Testis (tissue), 3 donors: ENCODE measurements around the gene FAM209B. TPM values are rescaled to one million over a fixed set of nuclear protein-coding genes. Genes with fewer than 3 reads are reported as not detected.
"Not testable (repeated sequence)": the region's sequence is repeated elsewhere in the genome, so short reads cannot be mapped to it uniquely, and the experiment has no call there.

Source experiments
- DNase-seq: peaks from one replicate; pipeline ENCODE4 v3.0.0-alpha.2; 2019
- H3K27ac ChIP-seq, 2 donors: fragments of 200-600 bp; sonication (generic); one replicate each; pipeline ENCODE4 v1.5.1; 2019
- H3K27me3 ChIP-seq: fragments of 200-600 bp; sonication (generic); one replicate; pipeline ENCODE4 v1.5.1; 2019
- H3K36me3 ChIP-seq: fragments of 200-600 bp; sonication (generic); one replicate; pipeline ENCODE4 v1.5.1; 2017; ENCODE audit warnings: low read depth; ENCODE audit errors: missing control alignments
- H3K4me1 ChIP-seq: fragments of 200-600 bp; sonication (generic); one replicate; pipeline ENCODE4 v1.5.1; 2019
- H3K4me3 ChIP-seq, 2 donors: fragments of 200-600 bp; sonication (generic); one replicate each; pipeline ENCODE4 v1.5.1; 2017 to 2019
- H3K9me3 ChIP-seq: fragments of 200-600 bp; sonication (generic); one replicate; pipeline ENCODE4 v1.5.1; 2017
- CTCF ChIP-seq, 3 experiments: fragments of 450-650 bp in 2 of 3; fragments of 200-600 bp in 1 of 3; sonication (generic) in 1 of 3; IDR thresholded peaks; one replicate each; pipeline ENCODE4 v1.5.1; 2016 to 2019; ENCODE audit warnings: antibody characterized with exemption in 3 of 3, mild to moderate bottlenecking in 2 of 3, moderate library complexity in 1 of 3
- POLR2A ChIP-seq: fragments of 450-650 bp; IDR thresholded peaks from one replicate; pipeline ENCODE4 v1.6.1; 2017; ENCODE audit warnings: antibody characterized with exemption, mild to moderate bottlenecking, moderate library complexity
- WGBS, 2 donors: methylation state at CpG; one replicate each; pipeline ENCODE4 v1.1.5; 2018; 5-methylcytosine and 5-hydroxymethylcytosine counted together
- intact Hi-C: fragments of 100-400 bp; cut with DNase I; formaldehyde crosslinking; loops from one replicate; pipeline ENCODE4 v1.15.1; 2023; ENCODE audit warnings: low total_unique reads
- polyA plus RNA-seq: library from polyadenylated mRNA; stranded (reverse); fragments of 350-450 nt; fragmentation: Illumina TruSeq; extraction: RNeasy Lipid Tissue Mini Kit (QIAGEN cat#74804); gene quantifications from one replicate; pipeline ENCODE4 v1.2.3, GENCODE V29; 2014; ENCODE audit warnings: low read depth, low replicate concordance; ENCODE audit not compliant: insufficient read depth
- total RNA-seq, 2 donors: library from RNA; depleted of rRNA; stranded (reverse); fragments of >200 nt; gene quantifications; one replicate each; pipeline ENCODE4 v1.2.3, GENCODE V29; 2016

The FAM209B gene
- total and polyA plus RNA-seq, 3 donors from 2014 or later = 50.7 to 153 (median 89.4) TPM

DNA sequence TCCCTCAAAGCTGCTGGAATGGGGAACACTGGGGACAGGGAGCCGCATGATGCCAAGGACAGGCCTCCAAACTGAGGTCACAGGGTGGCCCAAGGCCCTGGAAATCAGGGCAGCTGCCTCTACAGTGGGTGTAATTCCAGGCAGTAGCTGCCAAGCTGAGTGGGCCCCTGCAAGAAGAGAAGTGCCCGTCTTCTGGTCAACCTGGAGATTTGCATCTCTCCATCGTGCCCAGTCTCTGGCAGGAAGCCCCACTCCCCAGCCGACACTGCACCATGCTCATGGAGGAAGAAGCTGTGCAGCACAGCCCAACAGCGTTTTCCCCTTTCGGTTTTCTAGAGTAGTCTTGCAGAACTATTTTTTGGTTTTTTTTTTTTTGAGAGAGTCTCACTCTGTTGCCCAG is 10.7 kb upstream of the FAM209B start:
- Histone ChIP-seq H3K36me3 (no peaks in the 10 kb centered on the region), H3K27ac (no peak overlapping the region), H3K4me1 (no peaks in the 10 kb centered on the region), H3K9me3 (no peaks in the 10 kb centered on the region), H3K27me3 (no peaks in the 10 kb centered on the region), H3K4me3 (no peak overlapping the region)
- 85 to 86% methylated on average over 6 of the region's 6 CpGs for WGBS, 2 donors
- DNase-seq = no peak
- TF ChIP-seq POLR2A = no peak
- intact Hi-C loops = no loop called here

DNA sequence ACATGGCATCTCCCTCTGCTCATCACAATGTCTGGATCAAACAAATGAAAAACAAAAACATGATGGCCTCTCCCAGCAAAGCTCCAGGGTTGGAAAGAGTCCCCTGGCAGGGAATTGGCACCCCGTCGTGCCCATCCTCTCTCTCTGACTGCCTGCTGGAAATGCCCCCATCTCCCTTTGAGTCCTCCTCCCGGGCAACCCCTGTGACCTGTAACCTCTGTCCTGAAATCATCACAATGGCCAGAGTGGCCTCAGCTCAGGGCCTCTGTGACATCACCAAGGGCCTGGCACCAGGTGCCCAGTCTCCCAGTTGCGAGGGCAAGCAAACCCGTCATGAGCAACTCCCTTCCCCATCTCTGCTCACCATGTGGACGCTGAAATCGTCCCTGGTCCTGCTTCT is 8.6 kb upstream of the FAM209B start, which contains the start of gene FAM209A:
Gene FAM209A (plus strand): TSS at position 301 of the 400 bp plus-strand sequence. CDS start 65 bp downstream, at position 366.
- H3K36me3 ChIP-seq, DNase-seq, H3K27ac ChIP-seq, intact Hi-C loops, H3K27me3 ChIP-seq, H3K9me3 ChIP-seq, H3K4me3 ChIP-seq, H3K4me1 ChIP-seq: not testable (repeated sequence)
- 84 to 92% methylated on average over 5 to 7 of the region's 7 CpGs for WGBS, 2 donors

DNA sequence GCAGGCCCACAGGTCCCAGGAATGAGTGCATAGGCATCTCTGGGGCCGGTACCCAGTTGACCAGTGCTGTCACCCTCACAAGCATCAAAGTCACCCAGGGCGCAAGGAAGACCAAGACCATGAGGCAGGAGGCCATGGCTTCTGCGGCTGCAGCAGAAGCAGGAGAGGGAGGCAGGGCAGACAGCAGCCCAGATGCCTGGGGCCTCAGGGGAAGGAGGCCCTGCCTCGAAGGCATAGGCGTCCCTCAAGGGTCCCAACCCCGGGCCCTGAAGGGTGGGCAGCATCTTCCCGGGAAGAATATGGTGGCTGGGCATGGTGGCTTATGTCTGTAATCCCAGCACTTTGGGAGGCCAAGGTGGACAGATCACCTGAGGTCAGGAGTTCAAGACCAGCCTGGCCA is 5.5 kb upstream of the FAM209B start:
- H3K4me3 ChIP-seq = no peak overlapping the region
- no peak for TF ChIP-seq CTCF (IDR thresholded peaks at IDR 0.05)
- TF ChIP-seq POLR2A = no peak
- H3K27me3 ChIP-seq = no peaks in the 10 kb centered on the region
- intact Hi-C loops = no loop called here
- WGBS, 2 donors = 93 to 95% methylated on average over 3 to 7 of the region's 7 CpGs
- no peak for DNase-seq
- H3K4me1 ChIP-seq = no peaks in the 10 kb centered on the region
- no peaks in the 10 kb centered on the region for H3K36me3 ChIP-seq
- H3K27ac ChIP-seq = no peak overlapping the region
- H3K9me3 ChIP-seq = no peaks in the 10 kb centered on the region

DNA sequence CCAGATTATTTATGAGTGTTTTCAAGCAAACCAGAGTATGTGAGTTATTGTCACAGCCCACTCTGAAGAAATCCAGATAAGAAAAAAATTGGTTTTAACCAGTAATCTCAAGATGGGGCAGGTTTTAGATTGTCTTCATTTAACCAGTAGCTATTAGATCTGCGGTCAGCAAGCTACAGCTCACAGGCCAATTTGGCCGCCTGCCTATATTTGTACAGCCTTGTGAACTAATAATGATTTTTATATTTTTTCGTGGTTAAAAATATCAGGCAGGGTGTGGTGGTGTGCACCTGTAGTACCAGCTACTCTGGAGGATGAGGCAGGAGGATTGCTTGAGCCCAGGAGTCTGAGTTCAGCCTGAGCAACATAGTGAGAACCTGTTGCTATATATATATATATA is 5.0 kb downstream of the FAM209B start:
- peak; percentile 43 for DNase-seq
- TF ChIP-seq POLR2A (no peak), CTCF (IDR thresholded peaks at IDR 0.05) (no peak)
- Histone ChIP-seq H3K36me3 (no peaks in the 10 kb centered on the region), H3K4me3 (no peak overlapping the region), H3K9me3 (no peaks in the 10 kb centered on the region), H3K4me1 (peaks cover 12% of the 10 kb centered on the region), H3K27me3 (no peaks in the 10 kb centered on the region), H3K27ac (peak overlapping the region in 1 of 2 donors; percentile 26)
- 23 to 40% methylated on average over 3 of the region's 3 CpGs for WGBS, 2 donors
- intact Hi-C loops = no loop called here

DNA sequence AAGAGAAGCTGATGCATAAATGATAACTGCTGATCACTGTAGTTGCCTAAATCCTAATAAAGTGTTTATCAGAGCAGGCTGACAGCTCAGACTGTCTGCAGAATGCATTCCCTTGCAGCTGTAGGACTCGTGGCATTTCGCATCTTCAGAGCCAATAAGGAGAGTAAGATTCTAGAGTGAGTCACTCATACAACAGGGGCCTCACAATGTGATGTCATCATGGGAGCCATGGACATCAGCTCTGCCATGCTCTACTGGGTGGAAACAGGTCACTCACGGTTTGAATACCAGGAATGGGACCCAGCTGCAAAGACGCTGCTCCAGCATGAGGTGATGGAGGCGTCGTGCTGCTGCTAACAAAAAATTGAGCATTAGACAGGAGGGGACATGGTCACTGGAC is 7.4 kb downstream of the FAM209B start:
- intact Hi-C loops = no loop called here
- no peaks in the 10 kb centered on the region for H3K9me3 ChIP-seq
- H3K27ac ChIP-seq = no peak overlapping the region
- H3K4me1 ChIP-seq = peaks cover 12% of the 10 kb centered on the region
- no peaks in the 10 kb centered on the region for H3K36me3 ChIP-seq
- H3K4me3 ChIP-seq = no peak overlapping the region
- WGBS, 2 donors = 85 to 92% methylated on average over 6 of the region's 6 CpGs
- no peaks in the 10 kb centered on the region for H3K27me3 ChIP-seq
- no peak for TF ChIP-seq CTCF (IDR thresholded peaks at IDR 0.05)
- TF ChIP-seq POLR2A = no peak
- no peak for DNase-seq

GRCh38 chr20:56542489-56543030 is 9.5 kb downstream of the FAM209B start:
- Histone ChIP-seq H3K9me3 (no peaks in the 10 kb centered on the region), H3K27me3 (no peaks in the 10 kb centered on the region), H3K4me1 (peaks cover 7% of the 10 kb centered on the region), H3K27ac (no peak overlapping the region), H3K36me3 (no peaks in the 10 kb centered on the region), H3K4me3 (no peak overlapping the region)
- WGBS, 2 donors = 72 to 76% methylated on average over 9 of the region's 9 CpGs
- intact Hi-C loops = no loop called here
- no peak for DNase-seq
- TF ChIP-seq POLR2A = no peak
- no peak for TF ChIP-seq CTCF (IDR thresholded peaks at IDR 0.05)
